Measurements from ENCODE around the gene ADORA2A. TPM values are rescaled to one million over a fixed set of nuclear protein-coding genes. Genes with fewer than 3 reads are reported as not detected.

Gene ADORA2A
- total RNA-seq, 1 donor from 2014 or later = 6.5 TPM

- no peak for DNase-seq (ENCODE audit: low spot score in 2 of 2)
- no peak for FAIRE-seq
Measured at GRCh38 chr22:24430431-24431308, 3.3 kb downstream of the ADORA2A start.

- FAIRE-seq (no peak), DNase-seq (ENCODE audit: low spot score in 2 of 2) (no peak)
Measured at GRCh38 chr22:24431309-24432034, 4.1 kb downstream of the ADORA2A start.

GRCh38 chr22:24432059-24432853 is 4.9 kb downstream of the ADORA2A start:
- DNase-seq (ENCODE audit: low spot score in 2 of 2) (peak in 1 of 2 donors; percentile 69), FAIRE-seq (no peak)

GRCh38 chr22:24433001-24433827 is 5.8 kb downstream of the ADORA2A start:
- DNase-seq (ENCODE audit: low spot score in 2 of 2) = no peak
- no peak for FAIRE-seq

GRCh38 chr22:24433828-24434470 is 6.5 kb downstream of the ADORA2A start:
- FAIRE-seq = no peak
- no peak for DNase-seq (ENCODE audit: low spot score in 2 of 2)

GRCh38 chr22:24434471-24435322 is 7.3 kb downstream of the ADORA2A start:
- FAIRE-seq = no peak
- no peak for DNase-seq (ENCODE audit: low spot score in 2 of 2)

GRCh38 chr22:24435323-24435645 is 7.9 kb downstream of the ADORA2A start:
- FAIRE-seq (no peak), DNase-seq (ENCODE audit: low spot score in 2 of 2) (no peak)

GRCh38 chr22:24435861-24436371 is 8.5 kb downstream of the ADORA2A start:
- DNase-seq (ENCODE audit: low spot score in 2 of 2) (no peak), FAIRE-seq (no peak)

GRCh38 chr22:24436553-24436952 is 9.2 kb downstream of the ADORA2A start:
- no peak for FAIRE-seq
- peak in 1 of 2 donors; percentile 1 for DNase-seq (ENCODE audit: low spot score in 2 of 2)

- FAIRE-seq = no peak
- DNase-seq (ENCODE audit: low spot score in 2 of 2) = peak in 1 of 2 donors; percentile 3
Measured at GRCh38 chr22:24437091-24437490, 9.7 kb downstream of the ADORA2A start.

GRCh38 chr22:24437741-24438328 is 10.4 kb downstream of the ADORA2A start:
- FAIRE-seq (no peak), DNase-seq (ENCODE audit: low spot score in 2 of 2) (no peak)

- peak in 1 of 2 donors; percentile 3 for DNase-seq (ENCODE audit: low spot score in 2 of 2)
- FAIRE-seq = no peak
Measured at GRCh38 chr22:24440270-24440717, 12.9 kb downstream of the ADORA2A start.

- DNase-seq (ENCODE audit: low spot score in 2 of 2) (peak in 1 of 2 donors; percentile 20), FAIRE-seq (no peak)
Measured at GRCh38 chr22:24440718-24441405, 13.5 kb downstream of the ADORA2A start.

GRCh38 chr22:24441406-24442351 is 14.3 kb downstream of the ADORA2A start:
- DNase-seq (ENCODE audit: low spot score in 2 of 2) = peak in 1 of 2 donors; percentile 16

GRCh38 chr22:24442352-24442744 is 14.9 kb downstream of the ADORA2A start:
- no peak for FAIRE-seq

More at GRCh38 chr22:24441406-24442351, 14.3 kb downstream of the ADORA2A start:
- FAIRE-seq = no peak

GRCh38 chr22:24443668-24444067 is 16.3 kb downstream of the ADORA2A start:
- no peak for DNase-seq (ENCODE audit: low spot score in 2 of 2)
- no peak for FAIRE-seq

More at GRCh38 chr22:24442352-24442744, 14.9 kb downstream of the ADORA2A start:
- no peak for DNase-seq (ENCODE audit: low spot score in 2 of 2)

All from frontal cortex (tissue), 4 donors.